IPS-18c (cell line): ENCODE measurements around the gene ARVCF.
"Not testable (repeated sequence)": the region's sequence is repeated elsewhere in the genome, so short reads cannot be mapped to it uniquely, and the experiment has no call there.

ENCODE experiments used
- H3K4me3 ChIP-seq: 2 replicates; pipeline ENCODE4 v1.7.0; 2013; ENCODE audit warnings: low read depth, mild to moderate bottlenecking, low read length, moderate library complexity; ENCODE audit not compliant: insufficient read depth
- H3K9me3 ChIP-seq: one replicate; pipeline ENCODE4 v1.6.1; 2013; ENCODE audit warnings: mild to moderate bottlenecking, low read length, moderate library complexity; ENCODE audit not compliant: control insufficient read depth, insufficient read depth

The ARVCF gene

DNA sequence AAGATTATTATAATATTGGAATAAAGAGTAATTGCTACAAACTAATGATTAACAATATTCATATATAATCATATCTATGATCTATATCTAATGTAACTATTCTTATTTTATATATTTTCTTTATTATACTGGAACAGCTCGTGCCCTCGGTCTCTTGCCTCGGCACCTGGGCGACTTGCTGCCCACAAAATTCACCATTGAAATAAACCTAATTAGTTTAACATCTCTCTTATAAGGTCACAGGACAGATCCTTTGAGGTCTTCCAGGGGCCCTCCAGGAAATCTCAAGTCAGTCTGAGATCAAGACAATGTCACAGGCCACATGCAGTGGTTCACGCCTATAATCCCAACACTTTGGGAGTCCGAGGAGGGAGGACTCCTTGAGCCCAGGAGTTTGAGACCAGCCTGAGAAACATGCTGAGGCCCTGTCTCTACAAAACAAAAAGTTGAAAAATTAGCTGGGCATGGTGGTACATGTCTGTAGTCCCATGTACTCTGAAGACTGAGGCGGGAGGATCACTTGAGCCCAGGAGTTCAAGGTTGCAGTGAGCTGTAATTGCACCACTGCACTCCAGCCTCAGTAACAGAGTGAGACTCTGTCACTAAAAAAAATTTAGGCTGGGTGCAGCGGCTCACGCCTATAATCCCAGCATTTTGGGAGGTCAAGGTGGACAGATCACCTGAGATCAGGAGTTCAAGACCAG lies 68.4 kb downstream of the ARVCF start:
- H3K4me3 ChIP-seq, result no peak overlapping the region
- no peaks in the 10 kb centered on the region for H3K9me3 ChIP-seq

DNA sequence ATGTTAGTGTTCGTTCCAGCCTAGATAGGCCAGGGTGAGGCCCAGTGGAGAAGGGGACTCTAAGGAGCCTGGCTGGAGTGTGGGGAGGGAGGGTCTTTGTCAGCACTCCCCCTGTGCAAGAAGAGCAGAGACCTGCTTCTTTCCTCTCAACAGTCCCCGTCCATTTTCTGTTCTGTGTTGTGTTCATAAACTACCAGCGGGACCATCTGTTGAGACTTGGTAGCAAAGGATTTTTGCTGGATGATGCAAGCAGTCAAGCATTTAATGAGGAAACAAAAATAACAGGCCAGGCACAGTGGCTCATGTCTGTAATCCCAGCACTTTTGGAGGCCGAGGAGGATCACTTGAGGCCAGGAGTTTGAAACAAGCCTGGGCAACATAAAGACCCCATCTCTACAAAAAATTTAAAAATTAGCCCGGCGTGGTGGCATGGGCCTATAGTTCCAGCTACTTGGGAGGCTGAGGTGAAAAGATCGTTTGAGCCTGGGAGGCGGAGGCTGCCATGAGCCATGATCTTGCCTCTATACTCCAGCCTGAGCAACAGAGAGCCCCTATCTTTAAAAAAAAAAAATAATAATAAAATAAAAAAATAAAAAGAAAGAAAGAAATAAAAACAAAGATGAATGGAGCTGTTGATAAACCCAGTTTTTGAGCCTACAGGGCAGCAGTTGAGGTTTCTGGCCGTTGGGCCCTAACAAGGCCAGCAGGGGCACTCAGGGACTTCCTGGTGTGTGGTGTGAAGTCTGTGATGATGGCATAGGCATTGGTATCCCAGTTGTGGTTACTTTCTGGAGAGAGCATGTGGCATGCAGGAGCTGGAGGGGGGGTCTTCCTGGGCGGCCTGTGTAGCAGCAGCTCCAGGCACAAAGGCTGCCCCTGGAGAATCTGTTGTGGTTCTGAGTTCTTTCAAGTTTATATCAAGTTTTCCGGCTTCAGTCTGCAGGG lies 73.3 kb downstream of the ARVCF start:
- Histone ChIP-seq H3K9me3 (no peaks in the 10 kb centered on the region), H3K4me3 (0 out of 2 replicates have a peak overlapping the region, but pooled peaks have one; percentile 45)

DNA sequence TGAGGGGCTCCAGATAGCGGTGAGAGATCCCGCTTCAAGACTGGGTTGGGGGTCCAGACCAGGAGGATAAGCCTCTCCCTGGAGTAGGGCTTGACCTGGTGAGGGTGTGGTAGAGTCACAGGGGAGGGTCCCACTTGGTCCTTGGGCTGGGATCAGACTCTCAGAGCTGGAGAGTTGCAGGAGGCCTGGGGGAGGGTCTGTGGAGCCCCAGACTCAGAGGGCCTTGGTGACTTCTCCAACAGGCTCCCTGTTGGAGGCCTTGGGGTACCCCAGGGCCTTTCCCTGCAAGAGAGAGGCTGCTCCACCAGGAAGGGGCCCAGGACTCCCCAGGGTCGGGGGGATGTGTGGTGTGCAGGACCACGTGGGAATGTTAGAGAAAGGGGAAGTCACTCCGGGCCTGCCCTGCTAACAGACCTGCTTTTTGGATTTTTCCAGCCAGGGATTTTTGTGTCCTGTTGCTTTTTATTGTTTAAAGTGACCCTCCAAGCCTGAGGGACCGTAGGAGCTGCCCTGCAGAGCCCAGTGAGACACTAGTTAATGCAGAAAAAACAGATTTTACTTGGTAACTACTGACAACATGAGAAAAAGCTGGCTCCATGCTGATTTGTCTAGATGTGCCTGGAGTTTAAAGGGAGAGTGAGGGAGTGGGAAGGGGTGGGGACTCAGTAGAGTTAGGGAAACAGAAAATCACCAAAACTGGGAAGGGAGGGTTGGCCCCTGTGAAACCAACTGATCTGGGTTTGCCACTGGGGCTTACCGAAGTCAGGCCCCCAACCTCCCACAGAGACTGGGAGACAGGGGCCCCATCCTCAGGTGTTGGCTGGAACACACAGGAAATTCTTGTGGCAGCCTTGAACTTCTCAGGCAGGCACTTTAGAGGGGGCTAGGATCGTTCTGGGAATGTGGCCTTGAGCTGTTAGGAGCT lies 74.2 kb downstream of the ARVCF start:
- peak overlapping the region; percentile 45 for H3K4me3 ChIP-seq
- no peaks in the 10 kb centered on the region for H3K9me3 ChIP-seq

DNA sequence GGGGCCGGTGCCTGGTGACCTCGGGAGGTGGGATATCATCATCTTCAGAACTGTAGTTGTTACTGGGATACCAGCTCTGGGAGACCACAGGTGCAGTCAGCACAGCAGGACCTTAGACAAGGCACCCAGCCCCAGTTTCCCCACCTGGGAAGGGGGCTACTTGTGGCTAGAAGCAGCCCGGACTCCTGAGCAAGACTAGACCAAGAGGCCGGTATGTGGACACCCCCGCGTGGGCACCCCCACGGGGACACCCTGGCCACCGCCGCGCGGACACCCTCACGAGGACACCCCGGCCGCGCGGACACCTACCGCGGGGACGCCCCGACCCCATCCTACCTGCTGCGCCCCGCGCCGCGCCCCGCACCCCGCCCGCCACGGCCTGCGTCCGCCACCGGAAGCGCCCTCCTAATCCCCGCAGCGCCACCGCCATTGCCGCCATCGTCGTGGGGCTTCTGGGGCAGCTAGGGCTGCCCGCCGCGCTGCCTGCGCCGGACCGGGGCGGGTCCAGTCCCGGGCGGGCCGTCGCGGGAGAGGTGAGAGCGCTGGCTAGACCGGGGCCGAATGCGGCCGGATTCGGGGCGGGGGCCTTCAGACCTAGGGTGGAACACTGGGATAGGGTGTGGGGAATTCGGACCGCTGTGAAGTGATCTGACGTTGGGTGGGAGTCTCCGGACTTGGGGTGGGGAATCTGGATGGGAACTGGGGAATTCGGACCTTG lies 75.1 kb downstream of the ARVCF start, which contains the start of the genes COMT and TXNRD2:
TSS of gene COMT (plus strand) at position 408 of the 718 bp plus-strand sequence. CDS start 20,755 bp downstream, outside the sequence.
TSS of gene TXNRD2 (minus strand) at position 454 of the 718 bp plus-strand sequence. CDS start at position 439, 15 bp downstream.
- peak within 1 kb of the TSS; percentile 45 for H3K4me3 ChIP-seq

DNA sequence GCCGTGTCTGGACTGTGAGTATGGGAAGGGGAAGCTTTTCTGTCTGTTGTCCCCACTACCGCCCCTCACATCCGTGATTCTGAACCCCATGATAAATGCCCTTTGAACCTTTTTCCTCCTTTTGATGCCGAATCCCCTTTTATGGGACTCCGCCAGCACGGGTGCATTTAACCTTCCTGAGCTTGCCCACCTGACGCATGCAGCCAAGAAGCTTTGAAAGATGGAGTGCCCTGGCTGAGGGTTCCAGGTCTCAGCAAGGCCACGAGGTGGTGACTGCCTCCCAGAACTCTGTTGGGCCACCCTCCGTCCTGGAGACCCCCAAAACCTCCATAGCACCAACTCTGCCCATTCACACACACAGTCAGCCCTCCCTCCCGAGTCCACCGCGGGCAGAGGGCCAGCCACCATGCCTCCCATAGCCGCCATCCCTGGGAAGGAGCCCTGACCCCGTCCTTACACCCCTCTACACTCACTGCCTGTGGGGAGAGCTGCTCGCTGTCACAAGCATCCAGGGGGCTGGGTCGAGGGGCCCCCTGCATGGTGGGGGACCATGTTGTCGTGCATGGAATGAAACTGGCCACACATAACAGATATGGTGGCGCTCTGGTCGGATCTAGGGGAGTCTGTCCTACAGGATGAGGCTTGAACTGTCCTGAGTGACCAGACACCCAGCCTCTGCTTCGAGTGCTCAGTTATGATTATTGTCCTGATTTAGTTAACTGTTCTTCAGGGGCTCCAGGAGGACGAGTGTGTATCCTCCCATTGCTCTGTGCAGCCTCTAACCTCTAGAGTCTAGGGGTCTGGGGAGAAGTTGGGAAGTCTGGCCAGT lies 75.9 kb downstream of the ARVCF start:
- H3K4me3 ChIP-seq, result peak overlapping the region; percentile 45
- H3K9me3 ChIP-seq, result no peaks in the 10 kb centered on the region

More for the DNA sequence above, 75.1 kb downstream of the ARVCF start, which contains the start of the genes COMT and TXNRD2:
- H3K9me3 ChIP-seq, result no peaks in the 10 kb centered on the region

DNA sequence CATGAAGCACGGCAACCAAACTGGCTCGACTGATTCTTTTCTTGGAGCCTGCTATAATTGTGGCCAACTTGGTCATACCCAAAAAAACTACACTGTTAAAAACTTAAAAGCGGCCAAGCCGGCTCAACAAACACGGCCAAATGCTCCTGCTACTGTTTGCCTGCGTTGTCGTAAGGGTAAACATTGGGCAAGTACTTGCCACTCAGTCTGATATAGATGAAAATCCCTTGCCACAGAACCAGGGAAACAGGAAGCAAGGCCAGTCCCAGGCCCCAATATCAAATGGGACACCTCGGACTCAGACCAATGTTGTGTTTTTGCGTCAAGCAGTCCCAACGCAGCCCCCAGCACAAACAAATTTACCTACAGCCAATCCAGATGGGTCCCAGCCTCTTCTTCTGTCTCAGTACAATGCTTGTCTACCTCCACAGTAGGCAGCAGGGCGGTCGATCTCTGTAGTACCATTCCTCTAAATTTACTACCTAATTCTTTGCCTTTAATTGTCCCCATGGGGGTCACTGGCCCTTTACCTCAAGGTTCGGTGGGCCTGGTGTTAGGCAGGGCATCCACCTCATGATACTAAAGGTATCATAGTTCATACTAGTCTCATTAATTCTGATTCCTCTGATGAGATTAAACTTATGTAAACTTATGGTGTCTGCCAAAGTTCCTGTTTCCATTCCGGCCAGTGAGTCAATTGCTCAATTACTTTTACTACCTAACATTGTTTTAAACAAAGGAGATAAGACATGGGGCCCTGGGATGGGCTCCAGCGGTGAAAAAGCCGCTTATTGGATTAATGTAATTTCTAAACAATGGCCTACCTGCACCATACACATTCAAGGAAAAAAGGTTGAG lies 78.8 kb downstream of the ARVCF start:
- H3K9me3 ChIP-seq, result no peaks in the 10 kb centered on the region
- H3K4me3 ChIP-seq, result no peak overlapping the region

DNA sequence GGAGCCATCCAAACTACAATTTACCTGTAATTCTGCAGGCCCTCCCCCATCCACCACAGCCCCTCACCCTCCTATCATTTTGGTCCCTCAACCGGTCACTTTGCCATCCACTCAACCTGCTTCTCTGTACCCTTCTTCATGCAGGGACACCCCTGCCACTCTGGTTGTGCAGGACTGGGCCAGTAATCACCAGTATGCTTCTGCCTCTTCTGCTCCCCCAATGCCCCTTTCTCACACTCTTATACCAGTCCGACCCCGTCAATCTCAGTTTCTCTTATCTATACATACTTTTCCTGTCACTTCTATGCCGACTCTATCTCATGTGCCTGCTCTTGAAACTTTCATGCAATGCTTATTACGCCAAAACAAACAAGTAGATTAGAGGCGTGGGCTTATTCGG lies 80.1 kb downstream of the ARVCF start:
- H3K4me3 ChIP-seq, result no peak overlapping the region
- H3K9me3 ChIP-seq, result no peaks in the 10 kb centered on the region

DNA sequence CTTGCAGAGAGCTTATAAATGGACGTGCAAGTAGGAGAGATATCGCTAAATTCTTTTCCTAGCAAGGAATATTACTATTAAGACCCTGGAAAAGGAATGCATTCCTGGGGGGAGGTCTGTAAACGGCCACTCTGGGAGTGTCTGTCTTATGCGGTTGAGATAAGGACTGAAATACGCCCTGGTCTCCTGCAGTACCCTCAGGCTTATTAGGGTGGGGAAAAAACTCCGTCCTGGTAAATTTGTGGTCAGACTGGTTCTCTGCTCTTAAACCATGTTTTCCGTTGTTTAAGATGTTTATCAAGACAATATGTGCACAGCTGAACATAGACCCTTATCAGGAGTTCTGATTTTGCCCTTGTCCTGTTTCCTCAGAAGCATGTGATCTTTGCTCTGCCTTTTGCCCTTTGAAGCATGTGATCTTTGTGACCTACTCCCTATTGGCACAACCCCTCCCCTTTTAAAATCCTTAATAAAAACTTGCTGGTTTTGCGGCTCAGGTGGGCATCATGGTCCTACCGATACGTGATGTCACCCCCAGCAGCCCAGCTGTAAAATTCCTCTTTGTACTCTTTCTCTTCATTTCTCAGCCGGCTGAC lies 81.4 kb downstream of the ARVCF start:
- not testable (repeated sequence) for H3K4me3 ChIP-seq, H3K9me3 ChIP-seq

DNA sequence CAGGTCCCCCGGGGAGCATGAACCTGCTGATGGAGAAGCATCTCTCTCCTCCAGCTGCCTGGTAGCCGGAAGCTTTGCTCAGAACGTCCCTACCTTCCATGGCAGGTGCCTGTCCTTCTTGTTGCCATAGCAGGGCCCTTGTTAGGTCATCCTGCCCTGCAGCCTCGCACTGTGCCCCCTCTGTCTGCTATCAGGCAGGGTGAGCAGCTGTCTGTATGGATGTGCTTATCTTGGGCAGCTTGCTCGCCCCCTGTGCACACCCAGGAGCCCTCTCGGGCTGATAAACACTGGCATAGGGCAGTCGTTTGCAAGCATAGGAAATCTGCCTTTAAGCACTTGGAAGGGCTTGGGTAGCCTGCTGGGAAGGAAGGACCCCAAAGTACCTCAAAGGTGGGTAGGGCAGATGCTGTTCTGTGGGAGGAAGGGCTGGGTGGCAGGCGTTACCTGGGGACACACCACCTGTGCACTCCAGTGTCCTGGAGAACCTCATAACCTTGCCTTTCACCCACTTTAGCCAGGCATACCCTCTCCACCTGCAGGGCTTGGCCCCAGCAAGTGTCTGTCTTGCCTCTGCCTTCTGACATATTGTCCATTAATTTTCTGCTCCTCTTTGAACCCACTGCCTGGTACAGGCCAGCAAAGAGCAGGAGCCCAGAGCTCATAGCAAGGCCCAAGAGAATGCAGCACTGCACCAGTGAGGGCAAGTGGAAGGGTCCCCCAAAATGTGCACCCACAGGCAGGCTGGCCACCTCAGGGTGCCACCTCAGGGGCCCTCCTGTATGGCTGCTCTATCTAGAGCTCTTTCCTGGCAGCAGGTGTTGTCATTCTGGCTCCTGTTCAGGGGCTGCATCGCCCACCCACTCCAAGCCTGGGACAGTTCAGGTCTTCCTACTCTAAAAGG lies 83.0 kb downstream of the ARVCF start:
- no peak overlapping the region for H3K4me3 ChIP-seq
- no peaks in the 10 kb centered on the region for H3K9me3 ChIP-seq

DNA sequence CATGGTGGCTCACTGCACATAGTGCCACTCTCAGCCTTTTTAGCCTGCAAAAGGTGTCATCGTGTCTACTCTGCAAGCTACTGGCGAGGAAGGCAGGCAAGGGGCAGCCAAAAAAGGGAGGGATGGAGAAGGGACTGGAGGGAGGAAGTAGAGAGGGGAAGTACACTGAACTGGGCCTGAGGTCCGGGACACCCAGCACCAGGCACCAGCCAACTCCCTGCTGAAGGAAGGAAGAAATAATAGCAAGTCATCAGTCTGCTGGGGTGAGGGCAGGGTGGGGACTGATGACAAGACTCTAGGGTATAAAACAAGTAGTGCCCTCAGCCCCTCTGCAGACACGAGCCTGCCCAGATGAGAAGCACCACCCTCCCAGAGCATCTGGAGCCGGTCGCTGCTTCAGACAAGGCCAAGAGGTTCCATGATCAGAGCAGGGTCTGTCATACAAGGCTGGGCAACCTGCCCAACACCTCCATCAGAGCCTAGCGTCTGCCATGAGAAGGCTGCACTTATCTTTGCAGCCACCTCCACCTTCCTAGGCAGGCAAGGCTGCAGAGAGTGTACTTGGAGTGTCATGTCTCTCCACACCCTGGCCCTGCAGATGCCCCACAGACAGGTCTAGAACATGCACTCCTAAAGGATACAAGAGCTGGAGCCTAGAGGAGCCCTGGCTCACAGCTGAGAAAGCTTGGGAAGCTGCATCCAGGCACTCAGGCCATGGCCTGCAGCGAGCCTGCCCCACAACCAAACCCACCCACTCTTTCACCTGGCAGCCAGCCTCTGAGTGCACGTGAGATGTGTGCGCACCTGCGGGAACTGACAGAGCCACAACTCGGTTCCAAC lies 84.0 kb downstream of the ARVCF start:
- Histone ChIP-seq H3K4me3 (no peak overlapping the region), H3K9me3 (no peaks in the 10 kb centered on the region)

DNA sequence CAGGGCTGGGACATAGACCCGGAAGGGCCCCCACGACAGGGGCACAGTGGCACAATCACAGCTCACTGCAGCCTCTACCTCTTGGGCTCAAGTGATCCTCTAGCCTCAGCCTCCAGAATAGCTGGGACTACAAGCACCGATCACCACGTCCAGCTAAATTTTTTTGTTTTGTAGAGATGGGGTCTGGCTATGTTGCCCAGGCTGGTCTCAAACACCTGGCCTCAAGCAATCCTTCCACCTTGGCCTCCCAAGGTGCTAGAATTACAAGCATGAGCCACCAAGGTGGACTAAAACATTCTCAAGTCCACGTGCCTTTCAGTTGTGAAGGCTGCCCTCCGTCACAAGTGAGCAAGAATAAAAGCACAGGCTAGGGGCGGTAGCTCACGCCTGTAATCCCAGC lies 85.1 kb downstream of the ARVCF start:
- H3K9me3 ChIP-seq, result no peaks in the 10 kb centered on the region
- no peak overlapping the region for H3K4me3 ChIP-seq

DNA sequence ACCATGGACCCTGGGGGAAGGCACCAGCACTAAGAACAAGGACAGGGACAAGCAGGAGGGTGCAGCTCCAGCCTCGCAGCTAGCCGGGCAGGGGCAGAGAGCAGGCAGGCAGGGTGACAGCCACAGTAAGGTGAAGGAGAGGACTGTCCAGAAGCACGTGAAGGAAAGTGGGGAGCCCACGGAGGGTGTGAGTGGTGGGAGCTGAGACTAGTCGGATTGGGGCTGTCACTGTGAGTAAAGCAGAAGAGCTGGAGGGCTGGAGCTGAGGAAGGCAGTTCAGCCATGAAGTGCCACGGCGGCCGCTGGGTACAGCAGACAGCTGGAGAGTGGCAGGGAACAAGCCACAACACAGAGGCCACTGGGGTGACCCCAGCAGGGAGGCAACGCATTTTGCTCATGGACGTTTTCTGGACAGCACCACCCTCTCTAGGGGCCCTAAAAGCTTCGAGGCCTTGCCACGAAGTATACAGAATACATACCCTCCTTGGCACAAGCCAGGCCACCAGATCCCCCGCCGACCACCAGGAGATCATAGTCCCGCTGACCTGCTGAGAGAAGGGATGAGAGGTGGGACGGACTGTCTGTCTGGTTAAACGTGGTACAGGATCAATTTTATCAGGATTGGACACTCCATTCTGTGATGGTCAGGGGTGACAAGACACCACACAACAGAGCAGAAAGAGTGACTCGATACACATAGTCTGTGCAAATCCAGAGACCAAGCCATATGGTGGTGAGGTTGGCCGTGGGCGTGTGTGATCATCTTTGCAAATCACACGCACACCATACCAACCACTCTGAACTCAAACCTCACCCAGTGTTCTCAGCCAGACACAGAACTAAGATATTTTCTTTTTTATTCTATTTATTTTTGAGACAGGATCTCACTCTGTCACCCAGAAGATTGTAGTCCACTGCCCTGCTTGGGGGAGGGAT lies 85.8 kb downstream of the ARVCF start:
- no peaks in the 10 kb centered on the region for H3K9me3 ChIP-seq
- no peak overlapping the region for H3K4me3 ChIP-seq
